A549 (cell line): ENCODE data around the gene UTP18. TPM values are rescaled to one million over a fixed set of nuclear protein-coding genes. Genes with fewer than 3 reads are reported as not detected.

Source experiments
- ATAC-seq, 2 experiments: fragments of 200-7000 bp in 1 of 2; fragments of >200 bp in 1 of 2; cut with Nextera tagmentation in 1 of 2; cut with Tn5 transposase in 1 of 2; 3 replicates each; pipeline versions ENCODE4 v1.8.0 to v1.9.1; 2018 to 2020; ENCODE audit warnings: mild to moderate bottlenecking in 1 of 2, moderate library complexity in 1 of 2
- CTCF ChIA-PET: fragments of 300-600 bp; sonication (Branson Sonifier 250); formaldehyde crosslinking; extraction: SDS; loops from one replicate; lab custom pipeline; 2021; ENCODE audit warnings: antibody characterized with exemption, inconsistent platforms; lab: Yijun Ruan, JAX
- POLR2A ChIA-PET: fragments of 350-600 bp; formaldehyde crosslinking; extraction: SDS; loops from one replicate; lab custom pipeline; 2021; ENCODE audit warnings: antibody characterized with exemption, inconsistent platforms; lab: Yijun Ruan, JAX
- DNase-seq, 2 experiments: peaks; one replicate each; pipeline versions ENCODE4 v3.0.0 to v3.0.0-alpha.2; 2011 to 2016; ENCODE audit warnings: low read depth in 1 of 2, low spot score in 1 of 2
- FAIRE-seq: peaks from 2 replicates; lab custom pipeline; 2011; peaks lifted over from hg19 to GRCh38; lab: Jason Lieb, UNC
- H3K27ac ChIP-seq, 2 experiments: fragments of >200 bp; sonication (Bioruptor Twin); formaldehyde crosslinking; 3 replicates each; pipeline ENCODE4 v1.5.1; 2016 to 2017
- H3K4me1 ChIP-seq: fragments of >200 bp; sonication (Bioruptor Twin); formaldehyde crosslinking; 3 replicates; pipeline ENCODE4 v1.6.1; 2016
- H3K4me2 ChIP-seq: fragments of >200 bp; sonication (Bioruptor Twin); formaldehyde crosslinking; 3 replicates; pipeline ENCODE4 v1.6.1; 2016
- H3K4me3 ChIP-seq: fragments of >200 bp; sonication (Bioruptor Twin); formaldehyde crosslinking; 3 replicates; pipeline ENCODE4 v1.5.1; 2016
- H3K9me3 ChIP-seq: fragments of >200 bp; sonication (Bioruptor Twin); formaldehyde crosslinking; 3 replicates; pipeline ENCODE4 v1.6.1; 2016
- ATOH8 ChIP-seq: fragments of 250-450 bp; sonication (Bioruptor Pico); IDR thresholded peaks from 2 replicates; pipeline ENCODE4 v1.5.0; 2020; ENCODE audit warnings: low read depth, mild to moderate bottlenecking, moderate library complexity
- BHLHE40 ChIP-seq: IDR thresholded peaks from 2 replicates; pipeline ENCODE4 v1.6.1; 2012; ENCODE audit warnings: low read depth, low read length, inconsistent platforms
- CBX8 ChIP-seq: fragments of 200-600 bp; sonication (generic); IDR thresholded peaks from 2 replicates; pipeline ENCODE4 v1.6.1; 2016
- EP300 ChIP-seq, 2 experiments: fragments of >200 bp; sonication (Bioruptor Twin); formaldehyde crosslinking; IDR thresholded peaks; 2 replicates in 1 of 2; 3 replicates in 1 of 2; pipeline ENCODE4 v1.6.1; 2016 to 2017
- FOSB ChIP-seq: fragments of 250-450 bp; sonication (Bioruptor Pico); IDR thresholded peaks from 2 replicates; pipeline ENCODE4 v1.5.0; 2020; ENCODE audit warnings: mild to moderate bottlenecking, moderate library complexity
- FOSL2 ChIP-seq, 2 experiments: fragments of 450-650 bp in 1 of 2; fragments of >200 bp in 1 of 2; sonication (Bioruptor Twin) in 1 of 2; formaldehyde crosslinking; IDR thresholded peaks; 2 replicates each; pipeline versions ENCODE4 v1.5.0 to v1.6.1; 2016 to 2020; ENCODE audit warnings: mild to moderate bottlenecking in 1 of 2, moderate library complexity in 1 of 2
- FOXS1 ChIP-seq: fragments of 250-450 bp; sonication (Bioruptor Pico); IDR thresholded peaks from 2 replicates; pipeline ENCODE4 v1.5.0; 2020; ENCODE audit warnings: mild to moderate bottlenecking, moderate library complexity
- GATA3 ChIP-seq: IDR thresholded peaks from 2 replicates; pipeline ENCODE4 v1.6.1; 2012; ENCODE audit warnings: borderline replicate concordance
- HEYL ChIP-seq: fragments of 250-450 bp; sonication (Bioruptor Pico); IDR thresholded peaks from 2 replicates; pipeline ENCODE4 v1.8.0; 2021; ENCODE audit warnings: mild to moderate bottlenecking, moderate library complexity
- HOXB5 ChIP-seq: fragments of 250-450 bp; sonication (Bioruptor Pico); IDR thresholded peaks from 2 replicates; pipeline ENCODE4 v1.5.0; 2020; ENCODE audit warnings: mild to moderate bottlenecking, moderate library complexity
- MAZ ChIP-seq: fragments of 150-350 bp; IDR thresholded peaks from 2 replicates; pipeline ENCODE4 v1.6.1; 2014; ENCODE audit warnings: antibody characterized with exemption, low read depth, low read length, borderline replicate concordance
- RAD21 ChIP-seq, 2 experiments: fragments of >200 bp in 1 of 2; sonication (Bioruptor Twin) in 1 of 2; formaldehyde crosslinking in 1 of 2; IDR thresholded peaks in 1 of 2; conservative IDR thresholded peaks in 1 of 2; 2 replicates in 1 of 2; 3 replicates in 1 of 2; pipeline ENCODE4 v1.6.1; 2012 to 2018; ENCODE audit warnings: inconsistent platforms in 1 of 2
- REST ChIP-seq: fragments of 200-600 bp; sonication (generic); IDR thresholded peaks from 2 replicates; pipeline ENCODE4 v1.6.1; 2016; ENCODE audit warnings: antibody characterized with exemption, mild to moderate bottlenecking, moderate library complexity
- ZSCAN20 ChIP-seq: fragments of 250-450 bp; sonication (Bioruptor Pico); IDR thresholded peaks from 2 replicates; pipeline ENCODE4 v1.8.0; 2022; ENCODE audit warnings: mild to moderate bottlenecking, moderate library complexity
- WGBS: methylation state at CpG from one replicate; pipeline ENCODE4 v1.1.6; 2017; ENCODE audit errors: missing lambda C conversion rate; 5-methylcytosine and 5-hydroxymethylcytosine counted together
- polyA plus RNA-seq, 4 experiments: library from polyadenylated mRNA; depleted of rRNA in 3 of 4; stranded (reverse); fragments of >200 nt; fragmentation: RNase III in 1 of 4; extraction: RNeasy Plus Mini Kit Qiagen cat#74134 plus additional on column Dnase treatment in 1 of 4; gene quantifications; 2 replicates in 3 of 4; 3 replicates in 1 of 4; pipeline ENCODE4 v1.2.3, GENCODE V29; 2011 to 2017
- TF ChIP-seq, protein P1 (sequence below): fragments of 450-650 bp; IDR thresholded peaks from 2 replicates; pipeline ENCODE4 v1.6.1; 2014; ENCODE audit warnings: antibody characterized with exemption

The UTP18 gene
- polyA plus RNA-seq, 2 of the 4 experiments (the other 2 are of a cell fraction), result 79.1 to 96.7 TPM

DNA sequence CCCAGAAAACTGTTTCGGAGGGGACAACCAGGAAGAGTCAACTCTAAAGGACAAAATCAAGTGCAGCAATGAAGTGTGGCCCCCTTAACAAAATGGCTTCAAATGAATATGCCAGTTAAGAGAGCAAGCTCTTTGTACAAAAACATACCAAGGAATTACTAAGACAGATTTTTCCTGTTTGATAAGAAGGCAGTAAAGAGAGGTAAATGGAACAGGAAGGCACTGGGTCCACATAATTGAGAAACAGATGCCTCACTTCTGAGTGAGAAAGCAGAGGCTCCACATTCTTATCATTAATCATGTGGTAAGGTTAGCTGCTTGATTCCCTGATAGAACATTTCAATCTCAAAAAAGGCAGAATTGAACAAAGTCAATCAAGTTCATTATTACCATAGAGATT is 45.4 kb upstream of the UTP18 start:
- Histone ChIP-seq H3K4me1 (no peaks in the 10 kb centered on the region), H3K9me3 (no peaks in the 10 kb centered on the region), H3K4me2 (no peak overlapping the region), H3K27ac (no peak overlapping the region), H3K4me3 (no peak overlapping the region)
- CTCF ChIA-PET, result interaction anchor here (0.6 kb wide), 1 partner anchor 129 kb away, joined by 3 read pairs; no protein-coding TSS in a partner anchor
- TF ChIP-seq RAD21 (conservative IDR thresholded peaks at IDR 0.05 in 1 of 2, IDR thresholded peaks at IDR 0.05 in 1 of 2) (no peak), FOSL2 (IDR thresholded peaks at IDR 0.05) (no peak), FOSL2 (CRISPR knock-in tag; IDR thresholded peaks at IDR 0.05) (no peak), REST (no peak), MAZ (no peak), ATOH8 (no peak), HOXB5 (CRISPR knock-in tag) (no peak), ZSCAN20 (CRISPR knock-in tag) (no peak)
- TF ChIP-seq, protein P1, sequence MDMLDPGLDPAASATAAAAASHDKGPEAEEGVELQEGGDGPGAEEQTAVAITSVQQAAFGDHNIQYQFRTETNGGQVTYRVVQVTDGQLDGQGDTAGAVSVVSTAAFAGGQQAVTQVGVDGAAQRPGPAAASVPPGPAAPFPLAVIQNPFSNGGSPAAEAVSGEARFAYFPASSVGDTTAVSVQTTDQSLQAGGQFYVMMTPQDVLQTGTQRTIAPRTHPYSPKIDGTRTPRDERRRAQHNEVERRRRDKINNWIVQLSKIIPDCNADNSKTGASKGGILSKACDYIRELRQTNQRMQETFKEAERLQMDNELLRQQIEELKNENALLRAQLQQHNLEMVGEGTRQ, result no peak
- 96% methylated on average over 1 of the region's 1 CpG for WGBS
- ATAC-seq (no peak), DNase-seq (no peak), FAIRE-seq (peak; percentile 46)
- POLR2A ChIA-PET, result no interaction called here

- H3K27ac ChIP-seq, result no peak overlapping the region
- 98% methylated on average over 1 of the region's 1 CpG for WGBS
- no peak for DNase-seq
- H3K9me3 ChIP-seq, result no peaks in the 10 kb centered on the region
- ATAC-seq, result no peak
- no peak overlapping the region for H3K4me3 ChIP-seq
- ChIA-PET CTCF (interaction anchor here (1.0 kb wide), 1 partner anchor 18 kb away, joined by 3 read pairs; no protein-coding TSS in a partner anchor), POLR2A (no interaction called here)
- TF ChIP-seq BHLHE40 (no peak), FOXS1 (CRISPR knock-in tag) (no peak), MAZ (no peak), EP300 (IDR thresholded peaks at IDR 0.05) (no peak)
- FAIRE-seq, result no peak
- H3K4me1 ChIP-seq, result no peaks in the 10 kb centered on the region
- H3K4me2 ChIP-seq, result no peak overlapping the region
These were observed 42.4 kb upstream of the UTP18 start for GRCh38 chr17:51217946-51218345.

DNA sequence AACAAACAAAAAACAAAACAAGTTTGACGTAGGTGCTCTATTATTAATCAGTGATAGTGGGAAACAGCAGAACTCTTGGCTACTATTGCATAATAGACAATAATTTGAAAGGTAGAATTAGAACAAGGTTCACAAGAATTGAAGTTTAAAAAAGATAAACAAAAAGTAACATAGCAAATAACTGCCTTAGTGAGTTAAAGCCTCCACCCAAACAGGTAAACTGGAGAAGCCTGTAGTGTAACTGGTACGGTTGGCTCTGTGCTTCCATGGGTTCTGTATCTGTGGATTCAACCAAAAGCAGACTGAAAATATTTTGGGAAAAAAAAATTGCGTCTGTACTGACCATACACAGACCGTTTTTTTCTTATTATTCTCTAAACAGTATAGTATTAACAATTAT is 39.0 kb upstream of the UTP18 start:
- no peak overlapping the region for H3K4me3 ChIP-seq
- DNase-seq (no peak), ATAC-seq (no peak), FAIRE-seq (no peak)
- TF ChIP-seq HEYL (no peak), FOSB (CRISPR knock-in tag) (no peak), CBX8 (no peak), GATA3 (no peak)
- H3K9me3 ChIP-seq, result no peaks in the 10 kb centered on the region
- H3K4me1 ChIP-seq, result no peaks in the 10 kb centered on the region
- H3K27ac ChIP-seq, result no peak overlapping the region
- WGBS, result 75% methylated on average over 4 of the region's 4 CpGs
- ChIA-PET CTCF (no interaction called here), POLR2A (no interaction called here)
- H3K4me2 ChIP-seq, result no peak overlapping the region
